NCI-H1436 (cell line): ENCODE data around the gene UTF1.

Experiments used
- DNase-seq: peaks from one replicate; lab custom pipeline; 2025; lab: John Stamatoyannopoulos, UW

UTF1 gene

DNA sequence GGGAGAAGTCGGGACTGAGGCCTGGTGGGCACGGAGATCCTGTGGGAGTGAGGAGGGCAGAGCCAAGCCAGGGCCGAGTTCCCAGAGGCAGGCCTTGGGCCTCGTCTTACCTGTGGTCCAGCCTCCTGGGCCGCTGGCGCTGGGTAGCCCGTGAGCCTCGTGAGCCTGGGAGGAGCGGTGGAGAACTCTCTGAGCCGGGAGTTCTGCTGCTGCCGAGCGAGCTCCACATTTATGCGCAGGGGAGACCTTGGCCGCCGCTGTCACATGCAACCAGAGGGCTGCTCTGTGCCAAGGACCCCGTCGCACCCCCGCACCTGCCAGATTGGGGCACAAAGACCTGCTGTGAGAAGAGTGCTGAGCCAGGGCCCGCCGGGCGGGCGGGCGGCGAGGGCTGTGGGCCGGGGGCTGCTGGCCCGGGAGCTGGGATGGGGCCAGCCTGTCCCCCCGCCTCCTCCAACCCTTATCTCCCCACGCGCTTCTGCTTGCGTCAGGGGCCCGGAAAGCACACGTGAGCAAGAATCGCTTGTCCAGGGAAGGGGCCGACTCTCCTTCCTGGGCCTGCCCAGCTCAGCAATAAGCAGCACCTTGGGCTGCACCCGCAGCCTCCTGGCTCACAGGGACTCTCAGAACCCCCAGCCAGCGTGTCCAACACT lies 17.8 kb downstream of the UTF1 start:
- no peak for DNase-seq

DNA sequence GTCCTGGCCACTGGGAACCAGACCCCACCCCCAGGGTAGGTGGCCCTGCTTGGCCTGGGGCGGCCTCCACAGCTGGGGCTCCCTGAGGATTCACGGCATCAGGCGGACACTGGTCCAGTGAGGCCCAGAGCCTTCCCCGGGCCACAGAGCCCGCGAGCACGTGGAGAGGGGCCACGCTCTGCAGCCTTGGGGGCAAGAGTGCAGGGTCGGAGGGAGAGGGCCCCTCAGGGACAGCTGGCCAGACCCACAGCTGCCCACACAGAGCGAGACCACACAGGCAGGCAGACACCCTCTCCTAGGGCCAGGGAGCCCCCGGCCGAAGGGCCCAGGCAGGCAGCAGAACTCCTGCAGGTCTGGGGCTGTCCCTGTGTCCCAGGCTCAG lies 18.3 kb downstream of the UTF1 start:
- DNase-seq: no peak

DNA sequence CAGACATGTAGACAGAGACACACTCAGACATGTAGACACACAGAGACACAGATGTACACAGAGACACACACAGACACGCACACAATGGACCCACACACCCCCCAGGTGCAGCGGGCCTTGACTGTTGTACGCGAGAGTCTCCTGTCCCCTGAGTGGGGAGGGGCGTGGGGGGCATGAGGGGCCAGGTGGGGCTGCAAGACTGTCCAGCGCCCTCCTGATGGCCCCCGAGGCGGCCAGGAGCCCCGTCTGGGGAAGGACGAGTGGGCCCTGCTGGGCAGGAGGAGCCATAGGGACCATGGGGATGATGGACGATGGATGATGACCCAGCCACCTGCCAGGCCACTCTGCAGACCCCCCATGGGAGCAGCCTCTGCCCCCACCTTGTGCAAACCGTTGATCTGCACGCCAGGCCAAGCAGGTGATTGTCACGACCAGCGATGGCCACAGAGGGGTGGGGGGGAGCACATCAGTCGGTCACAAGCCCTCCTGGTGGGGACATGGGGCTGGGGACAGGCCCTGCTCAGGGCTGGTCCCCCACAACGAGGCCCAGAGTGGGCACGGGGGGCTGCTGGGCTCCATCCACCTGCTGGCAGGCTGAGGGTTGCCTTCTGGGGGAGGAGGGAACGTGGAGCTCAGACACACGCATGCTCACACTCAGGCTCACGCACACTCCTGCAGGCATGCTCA lies 19.2 kb downstream of the UTF1 start:
- DNase-seq: no peak

DNA sequence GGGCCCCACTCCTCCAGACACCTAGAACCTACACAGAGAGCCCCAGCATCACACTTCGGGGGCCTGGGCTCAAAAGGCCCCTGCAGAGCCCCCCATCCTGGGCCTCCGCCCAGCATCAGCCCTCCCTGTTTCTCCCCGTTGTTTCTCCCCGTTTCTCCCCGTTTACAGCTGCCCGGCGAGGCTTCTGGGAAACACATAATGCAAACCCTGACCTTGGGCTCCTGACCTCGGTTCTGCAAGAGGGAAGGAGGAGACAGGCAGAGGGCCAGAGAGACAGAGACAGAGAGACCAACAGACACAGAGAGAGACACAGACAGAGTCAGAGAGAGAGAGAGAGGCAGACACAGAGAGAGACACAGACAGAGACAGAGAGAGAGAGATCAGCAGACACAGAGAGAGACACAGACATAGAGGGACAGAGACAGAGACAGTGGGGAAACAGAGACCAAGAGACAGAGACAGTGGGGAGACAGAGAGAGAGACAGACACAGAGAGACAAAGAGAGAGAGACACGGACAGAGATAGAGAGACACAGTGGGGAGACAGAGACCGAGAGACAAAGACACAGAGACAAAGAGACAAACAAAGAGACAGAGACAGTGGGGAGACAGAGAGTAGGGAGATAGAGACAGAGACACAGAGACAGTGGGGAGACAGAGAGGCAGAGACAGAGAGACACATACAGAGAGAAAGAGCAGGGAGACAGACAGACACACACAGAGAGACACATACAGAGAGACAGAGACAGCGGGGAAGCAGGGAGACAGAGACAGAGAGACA lies 20.1 kb downstream of the UTF1 start:
- DNase-seq: no peak

DNA sequence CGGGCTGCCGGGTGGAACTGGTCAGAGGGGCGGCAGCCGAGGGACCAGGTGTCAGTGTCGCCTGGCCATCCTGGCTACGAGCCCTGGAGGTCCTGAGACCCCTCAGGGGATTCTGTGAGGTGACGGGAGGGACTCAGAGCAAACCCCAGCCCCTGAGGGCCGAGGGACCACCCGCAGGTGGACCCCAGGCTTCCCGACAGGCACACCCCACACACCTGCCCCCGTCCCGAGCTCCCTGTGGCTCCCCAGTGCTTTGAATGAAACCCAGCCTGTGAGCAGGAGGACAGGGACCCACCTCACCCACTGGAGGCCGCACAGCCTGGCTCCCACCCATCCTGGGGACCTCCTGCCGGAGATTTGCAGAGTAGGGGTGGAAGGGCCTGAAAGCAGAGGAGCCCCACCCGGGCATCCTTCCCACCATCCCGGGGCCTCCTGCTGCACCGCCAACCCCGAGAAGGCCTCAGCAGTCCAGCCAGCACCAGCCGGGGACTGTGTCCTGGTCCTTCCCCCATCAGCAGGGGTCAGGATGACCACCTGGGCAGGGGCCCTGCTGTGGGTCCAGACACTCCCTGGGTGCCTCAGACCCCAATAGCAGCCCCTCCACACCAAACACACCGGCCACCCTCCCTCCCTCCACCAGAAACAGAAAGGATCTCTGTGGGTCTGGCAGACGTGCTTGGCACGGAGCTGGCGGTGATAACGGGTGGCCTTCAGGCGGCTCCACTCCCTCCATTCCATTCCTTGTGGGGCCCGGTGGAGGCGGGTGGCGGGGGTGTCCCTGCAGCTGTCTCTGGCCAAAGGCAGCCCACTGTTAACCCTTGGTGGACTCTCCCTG lies 21.6 kb downstream of the UTF1 start:
- DNase-seq: no peak

DNA sequence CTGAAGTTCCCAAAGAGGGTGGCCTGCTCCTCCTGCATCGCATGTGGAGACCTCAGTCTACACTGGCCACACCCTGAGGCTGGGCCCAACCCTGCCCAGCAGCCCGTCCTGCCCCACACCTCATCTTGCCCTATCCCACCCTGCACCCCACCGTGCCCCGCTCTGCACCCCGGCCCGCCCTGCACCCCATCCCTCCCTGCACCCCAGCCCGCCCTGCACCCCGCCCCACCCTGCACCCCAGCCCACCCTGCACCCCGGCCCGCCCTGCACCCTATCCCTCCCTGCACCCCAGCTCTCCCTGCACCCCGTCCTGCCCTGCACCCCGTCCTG lies 22.2 kb downstream of the UTF1 start:
- no peak for DNase-seq

DNA sequence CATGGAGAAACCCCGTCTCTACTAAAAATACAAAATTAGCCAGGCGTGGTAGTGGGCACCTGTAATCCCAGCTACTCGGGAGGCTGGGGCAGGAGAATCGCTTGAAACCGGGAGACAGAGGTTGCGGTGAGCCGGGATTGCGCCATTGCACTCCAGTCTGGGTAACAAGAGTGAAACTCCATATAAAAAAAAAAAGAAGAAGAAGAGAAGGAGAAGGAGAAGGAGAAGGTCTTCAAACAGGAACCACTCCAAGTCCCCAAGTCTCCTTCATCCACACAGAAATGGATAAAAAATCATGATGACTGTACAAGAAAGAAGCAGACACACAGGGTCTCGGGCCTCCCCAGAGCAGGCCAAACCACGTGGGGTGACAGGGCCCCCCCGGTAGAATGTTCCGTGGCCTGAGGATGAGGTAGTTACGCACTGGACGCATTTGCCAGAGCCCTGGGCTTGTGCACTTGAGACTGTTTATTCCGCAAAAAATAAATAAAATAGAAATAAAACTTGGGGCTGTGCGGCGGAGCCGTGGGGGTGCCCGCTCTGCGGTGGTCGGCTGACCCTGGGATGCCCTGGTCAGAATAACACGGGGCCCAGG lies 23.4 kb downstream of the UTF1 start:
- no peak for DNase-seq

- no peak for DNase-seq
Observed at GRCh38 chr10:133254421-133255120, 24.6 kb downstream of the UTF1 start.

DNA sequence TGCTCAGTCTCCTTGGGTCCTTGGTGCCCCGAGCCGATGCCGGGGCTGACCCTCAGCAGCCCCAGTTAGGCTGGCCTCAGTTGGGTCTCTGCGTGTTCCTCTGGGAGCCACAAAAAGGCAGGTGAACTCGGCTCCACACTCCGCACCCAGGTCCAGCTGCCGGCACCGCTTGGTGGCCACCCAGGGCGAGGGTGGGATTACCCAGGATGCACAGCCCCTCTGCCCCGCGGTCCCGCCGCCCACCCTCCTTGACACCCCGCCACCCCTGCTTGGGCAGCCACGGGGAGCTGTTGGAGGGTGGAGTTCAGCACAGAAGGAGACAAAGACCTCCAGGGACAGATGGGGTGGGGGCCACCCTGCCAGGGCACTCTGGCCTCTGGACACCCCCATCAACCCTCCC lies 25.3 kb downstream of the UTF1 start:
- DNase-seq: no peak

DNA sequence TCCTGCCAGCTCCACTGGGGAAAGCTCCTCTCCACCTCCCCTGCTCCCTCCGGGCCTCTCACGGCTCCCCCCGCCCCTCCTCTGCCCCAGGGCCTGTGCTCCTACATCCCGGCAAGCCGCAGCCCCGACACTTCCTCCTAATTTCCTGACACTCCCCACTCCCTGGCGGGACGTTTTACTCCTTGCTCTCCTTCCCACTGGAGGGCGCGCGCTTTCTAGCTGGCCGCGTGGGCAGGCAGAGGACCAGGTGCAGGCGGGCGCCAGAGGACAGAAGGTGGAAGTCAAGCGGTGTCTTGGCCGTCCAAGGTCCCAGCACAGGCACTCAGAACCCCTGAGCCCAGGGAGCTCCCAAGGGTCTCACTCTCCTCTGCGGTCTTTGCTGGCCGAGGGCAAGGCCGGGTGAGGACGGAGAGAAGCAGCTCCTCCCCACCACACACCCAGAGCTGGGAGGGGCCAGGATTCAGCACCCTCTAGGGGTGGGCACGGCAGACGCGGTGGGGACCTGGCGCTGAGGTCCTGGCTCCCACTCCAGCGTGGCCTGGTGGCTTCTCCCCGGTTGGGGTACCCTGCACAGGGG lies 27.6 kb downstream of the UTF1 start:
- peak; percentile 64 for DNase-seq

- DNase-seq: peak; percentile 72
Observed at GRCh38 chr10:133258066-133258817, 28.2 kb downstream of the UTF1 start.

DNA sequence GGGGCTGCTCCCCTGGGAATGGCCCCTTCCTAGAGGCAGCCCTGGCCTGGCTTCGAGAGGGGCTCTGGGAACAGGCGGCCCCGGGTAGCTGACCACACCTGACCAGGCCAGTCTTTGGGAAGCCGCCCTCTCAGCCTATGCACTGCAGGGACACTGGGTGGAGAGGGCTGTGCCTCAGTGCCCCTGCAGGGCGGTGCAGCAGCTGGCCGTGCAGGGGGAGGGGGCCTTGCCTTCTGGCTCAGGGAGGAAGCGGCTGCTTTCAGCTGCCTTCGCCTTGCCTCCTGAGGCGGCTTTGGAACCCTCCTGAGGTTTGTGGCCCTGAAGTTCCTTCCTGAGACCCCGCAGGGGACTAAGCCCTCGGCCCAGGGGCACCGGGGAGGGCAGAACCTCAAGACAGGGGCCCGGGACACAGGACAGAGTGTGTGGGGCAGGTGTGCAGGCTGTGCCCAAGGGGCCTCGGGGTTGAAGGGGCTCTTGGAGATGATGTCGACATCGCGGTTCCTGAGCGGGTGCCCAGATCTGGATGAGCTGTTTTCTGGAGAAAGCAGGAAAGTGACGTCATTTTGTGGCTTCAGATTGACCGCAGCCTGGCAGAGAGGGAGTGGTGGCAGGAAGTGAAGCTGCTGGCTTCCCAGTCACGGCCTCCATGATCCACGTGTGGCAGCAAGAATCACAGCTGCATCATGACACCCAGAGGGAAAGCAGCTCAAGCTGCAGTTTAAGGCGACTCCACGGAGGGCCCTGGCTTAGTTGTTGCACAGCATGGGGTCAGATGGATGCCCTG lies 29.0 kb downstream of the UTF1 start:
- DNase-seq: no peak

- DNase-seq: no peak
Observed at GRCh38 chr10:133259602-133259989, 29.6 kb downstream of the UTF1 start.

GRCh38 chr10:133260895-133261725 lies 31.1 kb downstream of the UTF1 start:
- DNase-seq: peak; percentile 81

DNA sequence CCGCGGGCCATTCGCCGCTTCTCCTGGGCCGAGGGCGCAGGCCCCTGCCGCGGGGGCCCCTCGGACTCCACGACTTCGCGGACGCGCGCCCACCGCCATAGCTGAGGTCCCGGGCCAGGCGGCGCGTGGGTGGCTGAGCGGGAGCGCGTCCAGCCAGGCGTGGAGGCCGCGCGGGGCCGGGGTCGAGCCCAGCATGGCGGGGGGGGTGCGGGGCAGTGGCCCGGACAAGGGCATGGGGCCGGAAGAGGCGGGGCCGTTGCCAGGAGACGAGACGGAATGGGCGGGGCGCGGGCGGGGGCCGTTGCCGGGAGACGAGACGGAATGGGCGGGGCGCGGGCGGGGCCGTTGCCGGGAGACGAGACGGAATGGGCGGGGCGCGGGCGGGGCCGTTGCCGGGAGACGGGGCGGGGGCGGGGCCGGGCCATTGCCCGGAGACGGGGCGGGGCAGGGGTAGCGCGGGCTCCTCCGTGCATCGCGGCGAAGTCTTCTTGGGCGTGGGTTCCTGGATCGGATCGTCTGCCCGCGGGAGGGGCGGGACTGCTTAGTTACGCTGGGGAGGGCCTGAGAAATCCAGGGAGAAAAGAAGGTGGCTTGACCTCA lies 31.8 kb downstream of the UTF1 start:
- DNase-seq: peak; percentile 81

GRCh38 chr10:133262696-133263095 lies 32.7 kb downstream of the UTF1 start:
- DNase-seq: no peak

DNA sequence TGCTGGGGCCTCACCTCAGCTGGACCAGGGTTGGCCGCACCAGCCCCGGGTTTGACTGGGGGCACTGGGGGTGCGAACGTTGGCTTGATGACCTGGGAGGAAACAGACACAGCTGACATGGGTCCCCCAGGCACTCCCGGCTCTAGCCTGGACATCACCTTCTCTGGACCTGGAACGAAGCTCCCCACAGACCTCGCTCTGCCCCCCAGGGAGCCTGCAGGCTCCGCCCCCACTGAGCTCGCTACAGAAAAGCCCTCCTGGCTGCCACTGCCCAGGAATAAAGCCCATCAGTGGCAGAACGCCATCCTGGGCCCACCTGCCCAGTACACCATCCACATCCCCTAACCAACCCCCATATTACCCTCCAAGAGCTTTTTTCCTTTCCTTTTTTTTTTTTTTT lies 33.7 kb downstream of the UTF1 start:
- DNase-seq: no peak

GRCh38 chr10:133264461-133264860 lies 34.4 kb downstream of the UTF1 start:
- DNase-seq: no peak
